C4-2B (cell line): ENCODE results near the gene HERC4.

Experiments
- CTCF ChIP-seq: fragments of 450-650 bp; conservative IDR thresholded peaks from 2 replicates; pipeline ENCODE4 v1.5.1; 2017; ENCODE audit warnings: mild to moderate bottlenecking
- ZFX ChIP-seq: fragments of 450-650 bp; IDR thresholded peaks from 2 replicates; pipeline ENCODE4 v1.6.1; 2017

GRCh38 chr10:67924136-67924535 lies 150.9 kb downstream of the HERC4 start:
- TF ChIP-seq CTCF (no peak), ZFX (no peak)
